ENCODE data around the gene CBX5. TPM values are rescaled to one million over a fixed set of nuclear protein-coding genes. Genes with fewer than 3 reads are reported as not detected.

The CBX5 gene
- total RNA-seq, 2 experiments from 2014 or later: 169 to 173 TPM

DNA sequence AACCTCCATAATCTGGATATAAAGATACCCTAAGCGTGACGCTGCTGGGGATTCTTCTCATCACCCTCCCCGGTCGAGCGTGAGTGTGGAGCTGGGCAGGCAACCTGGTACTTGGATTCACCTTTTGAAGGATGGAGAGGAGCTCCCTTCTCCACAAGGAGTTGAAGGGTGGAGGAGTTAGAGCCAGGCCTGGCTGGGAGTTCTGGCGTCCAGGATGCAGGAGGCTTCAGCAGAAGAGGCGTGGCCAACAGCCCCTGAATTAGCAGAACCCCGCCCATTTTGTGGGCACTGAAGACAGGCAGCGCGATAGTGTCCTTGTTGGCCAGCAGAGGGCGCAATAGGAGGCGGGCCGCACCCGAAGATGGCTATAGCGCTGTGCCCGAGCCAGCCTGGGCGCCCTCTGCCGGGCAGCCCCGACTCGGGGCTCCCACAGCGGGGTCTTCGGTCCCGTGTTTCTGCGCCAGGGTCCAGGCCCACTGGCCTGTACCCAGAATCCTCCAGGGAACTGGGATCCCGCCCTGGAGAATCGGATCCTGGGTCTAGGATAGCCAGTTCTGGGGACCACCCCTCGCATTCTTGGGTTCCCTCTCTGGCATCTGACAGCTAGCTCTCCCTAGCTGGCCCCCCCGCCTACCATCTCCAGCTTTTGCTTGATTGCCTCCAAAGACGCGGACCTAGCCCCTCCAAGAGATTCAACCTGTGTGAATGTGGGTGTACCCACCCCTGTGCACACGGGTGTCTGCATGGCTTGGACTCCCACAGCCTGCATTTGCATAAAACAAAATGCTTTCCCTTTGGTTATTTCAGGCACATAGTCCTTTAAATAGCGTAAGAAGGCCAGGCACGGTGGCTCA, 65.1 kb downstream of the CBX5 start:
- CTCF ChIA-PET: interaction anchor here (0.6 to 4.6 kb wide), 43 partner anchors 8 to 606 kb away, joined by 3 to 40 read pairs (median 4); partner anchors contain the start of genes HOXC10, HOXC6, HOXC8 and HOXC9
- no peaks in the 10 kb centered on the region for H3K36me3 Mint-ChIP-seq (ENCODE audit: low read depth)
- no peak overlapping the region for H3K27ac Mint-ChIP-seq
- intact Hi-C loops (cut with micrococcal nuclease): loop anchor here (1.0 to 2.0 kb wide), 5 partner anchors 26 to 165 kb away; partner anchors contain the start of genes CBX5, HNRNPA1 and SMUG1
- peak; percentile 95 for DNase-seq
- peak overlapping the region; percentile 61 for H3K4me3 Mint-ChIP-seq
- H3K9me3 Mint-ChIP-seq: no peaks in the 10 kb centered on the region
- H3K4me1 Mint-ChIP-seq (ENCODE audit: low read depth): peaks cover 21% of the 10 kb centered on the region
- H3K27me3 Mint-ChIP-seq (ENCODE audit: low read depth): peaks cover 4% of the 10 kb centered on the region

DNA sequence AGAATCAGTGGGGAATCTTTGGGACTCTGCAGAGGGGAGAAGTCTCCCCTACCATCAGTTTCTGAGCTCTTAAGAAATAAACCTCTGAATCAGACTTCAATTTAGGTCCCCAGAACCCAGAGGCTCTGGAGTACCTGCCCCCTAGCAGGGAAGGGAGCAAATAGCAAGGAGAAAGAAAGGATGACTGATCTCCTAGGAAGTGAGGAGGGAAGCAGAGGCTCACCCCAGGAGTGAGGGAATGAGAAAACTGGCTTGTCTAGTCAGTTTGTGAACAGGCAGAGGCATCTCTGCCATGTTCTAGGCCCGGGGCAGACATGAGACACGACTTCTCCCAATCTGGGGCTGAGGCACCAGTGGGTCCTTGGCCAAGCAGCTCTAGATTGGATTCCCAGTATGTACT, 66.8 kb downstream of the CBX5 start:
- no peaks in the 10 kb centered on the region for H3K27me3 Mint-ChIP-seq (ENCODE audit: low read depth)
- H3K9me3 Mint-ChIP-seq: no peaks in the 10 kb centered on the region
- H3K4me3 Mint-ChIP-seq: no peak overlapping the region
- CTCF ChIA-PET: interaction anchor here (0.9 to 4.6 kb wide), 9 partner anchors 7 to 228 kb away, joined by 3 to 40 read pairs (median 16); partner anchors contain the start of genes HOXC10 and HOXC8
- no peak for DNase-seq
- peaks cover 21% of the 10 kb centered on the region for H3K4me1 Mint-ChIP-seq (ENCODE audit: low read depth)
- no peak overlapping the region for H3K27ac Mint-ChIP-seq
- H3K36me3 Mint-ChIP-seq (ENCODE audit: low read depth): no peaks in the 10 kb centered on the region
- intact Hi-C loops (cut with micrococcal nuclease): no loop called here

DNA sequence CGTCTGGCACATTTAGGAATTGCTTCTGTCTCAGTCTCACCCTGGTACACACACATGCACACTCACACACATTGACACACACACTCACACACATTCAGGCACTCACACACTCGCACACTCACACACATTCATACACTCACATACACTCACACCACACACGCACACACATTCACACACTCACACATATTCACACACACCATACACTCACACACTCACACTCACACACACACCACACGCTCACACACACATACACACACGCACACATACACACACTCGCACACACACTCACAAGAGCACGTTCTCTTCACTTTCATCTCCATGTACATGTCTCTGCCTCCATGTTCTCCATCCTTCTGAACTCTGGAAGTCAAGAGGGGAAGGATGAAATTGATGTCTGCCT, 68.0 kb downstream of the CBX5 start:
- Mint-ChIP-seq H3K4me3 (no peak overlapping the region), H3K9me3 (no peaks in the 10 kb centered on the region)

DNA sequence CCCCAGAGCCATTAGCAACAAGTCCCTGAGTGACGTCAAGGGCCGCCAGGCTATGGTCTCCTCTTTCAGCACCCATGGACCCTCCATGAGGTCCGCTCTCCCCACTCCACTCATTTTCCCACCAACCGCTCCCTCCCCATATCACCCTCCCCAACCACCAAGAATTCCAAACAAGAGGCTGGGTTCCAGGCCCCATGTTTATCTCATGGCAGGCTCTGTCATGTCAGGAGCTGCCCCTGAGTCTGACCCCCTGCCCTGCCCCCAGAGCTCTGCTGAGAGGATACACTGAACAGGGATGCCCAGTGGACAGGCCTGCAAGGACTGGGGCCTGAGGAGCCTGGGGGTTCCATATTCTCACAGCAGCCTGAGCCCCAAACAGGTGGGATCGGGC, 69.5 kb downstream of the CBX5 start:
- peaks cover 4% of the 10 kb centered on the region for H3K27me3 Mint-ChIP-seq (ENCODE audit: low read depth)
- H3K36me3 Mint-ChIP-seq (ENCODE audit: low read depth): no peaks in the 10 kb centered on the region
- DNase-seq: no peak
- intact Hi-C loops (cut with micrococcal nuclease): no loop called here
- CTCF ChIA-PET: interaction anchor here (1.4 to 1.8 kb wide), 3 partner anchors 9 to 477 kb away, joined by 3 to 9 read pairs (median 4); no protein-coding TSS in a partner anchor
- H3K4me1 Mint-ChIP-seq (ENCODE audit: low read depth): peaks cover 4% of the 10 kb centered on the region
- H3K27ac Mint-ChIP-seq: no peak overlapping the region
- no peak overlapping the region for H3K4me3 Mint-ChIP-seq
- H3K9me3 Mint-ChIP-seq: no peaks in the 10 kb centered on the region

More for the DNA sequence above, 68.0 kb downstream of the CBX5 start:
- peaks cover 4% of the 10 kb centered on the region for H3K27me3 Mint-ChIP-seq (ENCODE audit: low read depth)
- H3K36me3 Mint-ChIP-seq (ENCODE audit: low read depth): no peaks in the 10 kb centered on the region
- intact Hi-C loops (cut with micrococcal nuclease): no loop called here
- H3K4me1 Mint-ChIP-seq (ENCODE audit: low read depth): peaks cover 15% of the 10 kb centered on the region
- H3K27ac Mint-ChIP-seq: no peak overlapping the region
- CTCF ChIA-PET: interaction anchor here (1.1 kb wide), 1 partner anchor 167 kb away, joined by 6 read pairs; no protein-coding TSS in a partner anchor
- DNase-seq: no peak

DNA sequence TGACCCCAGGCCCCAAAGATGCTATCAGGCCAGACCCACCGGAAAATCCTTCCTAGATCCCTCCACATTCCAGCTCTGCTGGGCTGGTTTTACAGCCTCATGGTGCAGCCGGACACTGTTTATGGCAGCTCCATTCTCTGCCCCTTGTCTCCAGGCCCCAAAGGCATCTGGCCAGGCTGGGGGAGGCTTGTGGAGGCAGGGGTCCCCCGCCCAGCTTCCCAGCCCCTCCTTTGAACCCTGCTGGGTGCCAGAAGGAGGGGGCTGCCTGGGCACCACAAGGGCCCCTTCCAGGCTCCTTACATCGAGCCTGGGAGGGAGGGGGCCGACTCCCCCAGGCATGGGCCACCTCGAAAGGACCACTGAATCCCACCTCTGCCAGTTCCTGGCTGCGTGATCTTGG, 71.3 kb downstream of the CBX5 start:
- Mint-ChIP-seq H3K9me3 (no peaks in the 10 kb centered on the region), H3K4me3 (no peak overlapping the region), H3K4me1 (ENCODE audit: low read depth) (no peaks in the 10 kb centered on the region), H3K36me3 (ENCODE audit: low read depth) (no peaks in the 10 kb centered on the region), H3K27me3 (ENCODE audit: low read depth) (peaks cover 7% of the 10 kb centered on the region), H3K27ac (no peak overlapping the region)
- intact Hi-C loops (cut with micrococcal nuclease): loop anchor here (1.0 to 2.0 kb wide), 2 partner anchors 202 to 224 kb away; partner anchors contain the start of gene HOXC10
- CTCF ChIA-PET: interaction anchor here (0.6 to 5.3 kb wide), 26 partner anchors 7 to 451 kb away, joined by 3 to 53 read pairs (median 4); partner anchors contain the start of genes COPZ1, HOXC10, HOXC4 and HOXC5
- DNase-seq: no peak

DNA sequence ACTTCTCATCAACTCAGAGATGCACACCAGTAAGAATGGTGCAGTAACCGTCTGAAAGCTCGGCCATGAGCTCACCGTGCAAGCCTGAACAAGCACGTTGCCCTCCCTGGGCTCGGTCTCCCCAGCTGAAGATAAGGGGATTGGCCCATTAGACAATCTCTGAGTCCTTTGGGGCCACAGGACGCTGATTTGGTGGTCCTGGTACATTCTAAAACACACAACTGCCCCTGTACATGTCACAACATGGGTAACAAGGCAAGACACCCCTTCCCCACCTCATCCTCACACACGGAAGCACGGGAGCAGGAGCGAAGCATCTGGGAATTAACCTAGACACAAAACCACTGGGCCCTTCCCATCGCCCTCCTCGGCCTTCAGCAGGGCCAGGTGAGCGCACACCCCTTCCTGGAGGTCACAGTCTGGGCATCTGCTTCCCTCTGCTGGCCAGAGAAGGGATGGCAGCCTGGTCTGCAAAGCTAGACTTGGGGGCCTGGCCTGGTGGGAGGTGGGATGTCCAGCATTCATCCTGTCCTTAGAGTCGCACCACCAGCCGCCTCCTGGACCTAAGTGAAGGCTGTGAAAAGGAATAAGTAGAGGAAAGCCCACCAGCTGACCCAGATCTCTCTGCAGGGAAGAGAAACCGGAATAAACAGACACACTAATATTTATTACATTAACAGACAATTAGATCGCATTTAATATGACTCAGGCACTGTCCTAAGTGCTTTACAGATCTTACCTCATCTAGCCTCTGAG, 72.2 kb downstream of the CBX5 start:
- H3K36me3 Mint-ChIP-seq (ENCODE audit: low read depth): no peaks in the 10 kb centered on the region
- H3K4me3 Mint-ChIP-seq: no peak overlapping the region
- H3K27me3 Mint-ChIP-seq (ENCODE audit: low read depth): peaks cover 9% of the 10 kb centered on the region
- H3K4me1 Mint-ChIP-seq (ENCODE audit: low read depth): no peaks in the 10 kb centered on the region
- H3K27ac Mint-ChIP-seq: no peak overlapping the region
- intact Hi-C loops (cut with micrococcal nuclease): loop anchor here (1.0 to 2.0 kb wide), 4 partner anchors 17 to 223 kb away; partner anchors contain the start of gene HOXC10
- peak; percentile 88 for DNase-seq
- CTCF ChIA-PET: interaction anchor here (0.6 to 5.3 kb wide), 35 partner anchors 7 to 1312 kb away, joined by 3 to 53 read pairs (median 5); partner anchors contain the start of genes COPZ1, HOXC10, HOXC5 and HOXC8
- H3K9me3 Mint-ChIP-seq: no peaks in the 10 kb centered on the region

DNA sequence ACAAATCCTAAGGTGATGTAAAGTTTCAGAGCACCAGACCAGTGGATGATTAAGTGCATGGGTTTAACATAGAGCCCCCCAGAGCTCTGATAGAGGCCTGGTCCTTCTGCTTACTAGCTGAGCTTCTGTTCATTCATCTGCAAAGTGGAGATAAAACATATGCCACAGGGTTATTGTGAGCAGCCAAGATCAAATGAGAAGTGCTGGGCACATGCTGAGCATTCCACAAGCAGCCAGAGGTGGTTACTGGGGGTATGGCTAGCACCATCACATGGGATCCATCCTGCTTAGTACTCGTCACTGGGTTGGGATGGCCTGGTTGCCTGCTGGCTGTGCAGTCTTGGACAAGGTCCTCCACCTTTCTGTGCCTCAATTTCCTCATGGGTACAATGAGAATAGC, 73.1 kb downstream of the CBX5 start:
- H3K4me3 Mint-ChIP-seq: no peak overlapping the region
- intact Hi-C loops (cut with micrococcal nuclease): loop anchor here (1.0 to 2.0 kb wide), 2 partner anchors 16 to 174 kb away; no protein-coding TSS in a partner anchor
- no peak for DNase-seq
- H3K36me3 Mint-ChIP-seq (ENCODE audit: low read depth): no peaks in the 10 kb centered on the region
- no peak overlapping the region for H3K27ac Mint-ChIP-seq
- H3K4me1 Mint-ChIP-seq (ENCODE audit: low read depth): no peaks in the 10 kb centered on the region
- H3K9me3 Mint-ChIP-seq: no peaks in the 10 kb centered on the region
- CTCF ChIA-PET: interaction anchor here (0.6 to 5.3 kb wide), 24 partner anchors 8 to 1313 kb away, joined by 3 to 53 read pairs (median 8); partner anchors contain the start of genes HOXC10, HOXC5, HOXC8 and HOXC9
- H3K27me3 Mint-ChIP-seq (ENCODE audit: low read depth): peaks cover 9% of the 10 kb centered on the region

DNA sequence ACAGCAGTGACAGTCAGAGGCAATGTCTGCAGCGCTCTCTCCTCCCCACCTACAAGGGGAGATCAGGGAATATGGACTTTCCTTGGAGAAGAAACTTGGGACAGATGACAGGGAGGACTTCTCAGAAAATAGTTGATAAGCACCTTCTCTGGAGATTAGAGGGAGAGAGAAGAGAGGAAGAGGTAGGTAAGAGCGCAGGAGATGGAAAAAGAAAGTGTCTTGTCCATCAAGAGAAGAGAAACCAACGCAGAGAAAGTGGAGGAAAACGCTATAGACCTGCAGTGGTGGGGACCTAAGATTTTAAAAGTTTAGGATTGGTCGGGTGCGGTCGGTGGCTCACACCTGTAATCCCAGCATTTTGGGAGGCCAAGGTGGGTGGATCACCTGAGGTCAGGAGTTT, 75.6 kb downstream of the CBX5 start:
- intact Hi-C loops (cut with micrococcal nuclease): no loop called here
- DNase-seq: no peak
- Mint-ChIP-seq H3K9me3 (no peaks in the 10 kb centered on the region), H3K4me1 (ENCODE audit: low read depth) (no peaks in the 10 kb centered on the region), H3K27me3 (ENCODE audit: low read depth) (peaks cover 24% of the 10 kb centered on the region), H3K27ac (no peak overlapping the region), H3K4me3 (no peak overlapping the region), H3K36me3 (ENCODE audit: low read depth) (no peaks in the 10 kb centered on the region)
- CTCF ChIA-PET: interaction anchor here (1.6 to 5.3 kb wide), 6 partner anchors 11 to 216 kb away, joined by 4 to 43 read pairs (median 32); partner anchors contain the start of genes HOXC5, HOXC8 and SMUG1

DNA sequence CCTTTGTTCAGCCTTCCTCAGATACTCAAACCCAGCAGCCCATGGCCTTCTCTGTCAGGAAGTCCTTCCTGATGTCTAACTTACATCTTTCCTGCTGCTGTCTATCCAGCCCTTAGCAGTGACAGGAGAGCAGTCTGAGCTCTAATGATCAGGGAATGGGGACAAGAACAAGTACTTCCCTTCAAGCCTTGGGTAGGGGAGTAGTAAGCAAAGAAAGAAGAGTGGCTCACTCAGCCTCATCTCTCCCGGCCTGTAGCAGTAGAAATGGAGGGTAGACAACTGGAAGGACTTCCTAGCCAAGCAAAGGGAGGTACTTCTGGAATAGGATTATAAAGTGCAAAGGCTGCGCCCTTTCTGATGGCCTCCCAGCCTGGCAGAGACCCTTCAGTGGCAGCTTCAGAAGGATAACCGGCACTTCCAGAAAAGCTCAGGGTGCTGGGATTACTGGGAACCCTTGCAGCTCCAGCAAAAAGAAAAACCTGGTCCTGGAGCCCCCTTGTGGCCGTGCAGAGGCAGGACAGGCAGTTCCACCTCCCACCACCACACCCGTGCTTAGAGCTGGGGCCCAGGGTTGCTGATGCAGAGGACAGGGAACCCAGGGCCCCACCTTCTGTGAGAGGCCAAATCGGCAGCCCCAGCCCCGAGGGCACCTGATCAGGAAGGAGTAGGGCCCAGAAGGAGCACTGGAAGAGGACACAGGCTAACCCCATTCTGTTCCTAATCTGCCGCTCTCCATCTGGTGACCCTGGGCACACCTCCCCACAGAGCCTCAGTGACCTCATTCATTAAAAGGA, 78.7 kb downstream of the CBX5 start:
- CTCF ChIA-PET: interaction anchor here (0.5 to 5.1 kb wide), 27 partner anchors 9 to 672 kb away, joined by 3 to 48 read pairs (median 5); partner anchors contain the start of genes HOXC10, HOXC5, HOXC8 and SMUG1
- Mint-ChIP-seq H3K36me3 (ENCODE audit: low read depth) (no peaks in the 10 kb centered on the region), H3K4me1 (ENCODE audit: low read depth) (no peaks in the 10 kb centered on the region), H3K27ac (no peak overlapping the region), H3K27me3 (ENCODE audit: low read depth) (peaks cover 40% of the 10 kb centered on the region), H3K9me3 (no peaks in the 10 kb centered on the region), H3K4me3 (no peak overlapping the region)
- intact Hi-C loops (cut with micrococcal nuclease): loop anchor here (1.0 to 2.0 kb wide), 3 partner anchors 168 to 216 kb away; partner anchors contain the start of genes HOXC10 and HOXC5
- DNase-seq: peak; percentile 75

DNA sequence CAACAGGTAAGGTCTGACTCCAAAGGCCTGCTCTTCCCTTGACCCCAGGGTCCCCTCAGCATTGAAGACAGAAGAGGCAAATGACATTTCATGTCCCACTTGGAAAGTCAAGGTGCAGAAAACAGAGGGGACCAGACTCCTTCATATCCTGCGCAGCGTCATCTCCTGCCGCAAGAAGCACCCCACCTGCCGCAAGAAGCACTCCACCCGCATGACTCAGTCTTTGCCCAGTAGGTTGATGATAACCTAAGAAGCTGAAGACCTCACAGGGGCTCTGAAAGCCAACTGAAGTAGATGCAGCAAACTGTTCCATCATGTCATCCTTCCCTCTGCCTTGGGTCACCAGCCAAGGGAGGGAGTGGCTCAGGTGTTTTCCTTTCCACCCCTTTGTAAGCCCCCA, 79.5 kb downstream of the CBX5 start:
- Mint-ChIP-seq H3K4me3 (no peak overlapping the region), H3K4me1 (ENCODE audit: low read depth) (no peaks in the 10 kb centered on the region), H3K27ac (no peak overlapping the region), H3K36me3 (ENCODE audit: low read depth) (no peaks in the 10 kb centered on the region), H3K27me3 (ENCODE audit: low read depth) (peaks cover 44% of the 10 kb centered on the region), H3K9me3 (no peaks in the 10 kb centered on the region)
- no peak for DNase-seq
- intact Hi-C loops (cut with micrococcal nuclease): loop anchor here (2.0 kb wide), 2 partner anchors 168 to 216 kb away; partner anchors contain the start of genes HOXC10 and HOXC5
- CTCF ChIA-PET: interaction anchor here (0.6 to 5.1 kb wide), 18 partner anchors 10 to 216 kb away, joined by 3 to 48 read pairs (median 8); partner anchors contain the start of genes CBX5, HNRNPA1, HOXC10 and HOXC5

DNA sequence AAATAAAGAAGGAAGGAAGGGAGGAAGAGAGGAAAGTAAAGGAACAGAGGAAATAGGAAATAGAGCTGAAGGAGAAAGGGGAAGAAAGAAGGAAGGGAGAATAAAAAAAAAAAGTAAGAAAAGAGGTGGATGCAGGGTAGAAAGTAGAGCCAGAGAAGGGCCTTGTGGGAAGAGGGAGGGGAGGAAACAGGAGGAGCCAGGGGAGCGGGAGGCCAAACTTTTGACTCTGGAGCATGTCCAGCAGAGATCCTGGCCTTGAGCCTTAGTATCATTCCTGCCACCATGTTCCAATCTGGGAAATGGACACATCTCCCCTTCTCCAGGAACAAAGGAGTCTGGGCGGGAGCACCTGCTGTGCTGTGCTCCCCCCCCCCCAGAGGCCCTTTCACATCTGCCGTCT, 80.0 kb downstream of the CBX5 start:
- Mint-ChIP-seq H3K4me3 (no peak overlapping the region), H3K36me3 (ENCODE audit: low read depth) (no peaks in the 10 kb centered on the region), H3K4me1 (ENCODE audit: low read depth) (no peaks in the 10 kb centered on the region), H3K27me3 (ENCODE audit: low read depth) (peaks cover 49% of the 10 kb centered on the region), H3K9me3 (no peaks in the 10 kb centered on the region), H3K27ac (no peak overlapping the region)
- CTCF ChIA-PET: interaction anchor here (0.7 to 5.1 kb wide), 10 partner anchors 9 to 209 kb away, joined by 3 to 48 read pairs (median 8); partner anchors contain the start of genes CBX5, HNRNPA1, HOXC5 and HOXC8
- intact Hi-C loops (cut with micrococcal nuclease): loop anchor here (1.0 to 2.0 kb wide), 3 partner anchors 9 to 215 kb away; partner anchors contain the start of genes HOXC10 and HOXC5
- no peak for DNase-seq
